GM23338 (cell line): ENCODE data around the gene SDC1. TPM values are rescaled to one million over a fixed set of nuclear protein-coding genes. Genes with fewer than 3 reads are reported as not detected.

ENCODE experiments used
- EZH2 ChIP-seq: fragments of 200-600 bp; sonication (generic); IDR thresholded peaks from one replicate; pipeline ENCODE4 v1.8.0; 2017; ENCODE audit warnings: antibody characterized with exemption, mild to moderate bottlenecking, low read depth; ENCODE audit not compliant: unreplicated experiment
- EZH2phosphoT487 ChIP-seq: fragments of 200-600 bp; sonication (generic); IDR thresholded peaks from one replicate; pipeline ENCODE4 v1.8.1; 2018; ENCODE audit warnings: antibody characterized with exemption; ENCODE audit not compliant: unreplicated experiment
- JUNB ChIP-seq: IDR thresholded peaks from one replicate; pipeline ENCODE4 v1.6.1; 2016; ENCODE audit warnings: antibody characterized with exemption; ENCODE audit not compliant: unreplicated experiment
- NANOG ChIP-seq: IDR thresholded peaks from 2 replicates; pipeline ENCODE4 v1.6.1; 2016; ENCODE audit warnings: antibody characterized with exemption, borderline replicate concordance
- STAT1 ChIP-seq: IDR thresholded peaks from one replicate; pipeline ENCODE4 v1.6.1; 2016; ENCODE audit warnings: antibody characterized with exemption; ENCODE audit not compliant: unreplicated experiment
- ZNF114 ChIP-seq: fragments of 250-450 bp; sonication (Bioruptor Pico); IDR thresholded peaks from 2 replicates; pipeline ENCODE4 v1.5.0; 2020; ENCODE audit warnings: mild to moderate bottlenecking, moderate library complexity
- ZNF462 ChIP-seq: fragments of 250-450 bp; sonication (Bioruptor Pico); IDR thresholded peaks from 2 replicates; pipeline ENCODE4 v1.5.0; 2020; ENCODE audit warnings: mild to moderate bottlenecking, moderate library complexity
- polyA plus RNA-seq: library from polyadenylated mRNA; unstranded; fragments of >200 nt; fragmentation: Nextera tagmentation; extraction: Ambion mirVana; gene quantifications from 2 replicates; pipeline ENCODE4 v1.2.1, GENCODE V29; 2016
- total RNA-seq: library from RNA; depleted of rRNA; stranded (reverse); fragments of >200 nt; shearing (Covaris generic); gene quantifications from 2 replicates; pipeline ENCODE4 v1.2.3, GENCODE V29; 2014
- TF ChIP-seq, protein P1 (sequence below): IDR thresholded peaks from one replicate; pipeline ENCODE4 v1.6.1; 2018; ENCODE audit warnings: antibody characterized with exemption; ENCODE audit not compliant: unreplicated experiment

Gene SDC1
- total and polyA plus RNA-seq, 2 experiments from 2014 or later, result 16.6 to 43.0 TPM

- TF ChIP-seq, protein P1, sequence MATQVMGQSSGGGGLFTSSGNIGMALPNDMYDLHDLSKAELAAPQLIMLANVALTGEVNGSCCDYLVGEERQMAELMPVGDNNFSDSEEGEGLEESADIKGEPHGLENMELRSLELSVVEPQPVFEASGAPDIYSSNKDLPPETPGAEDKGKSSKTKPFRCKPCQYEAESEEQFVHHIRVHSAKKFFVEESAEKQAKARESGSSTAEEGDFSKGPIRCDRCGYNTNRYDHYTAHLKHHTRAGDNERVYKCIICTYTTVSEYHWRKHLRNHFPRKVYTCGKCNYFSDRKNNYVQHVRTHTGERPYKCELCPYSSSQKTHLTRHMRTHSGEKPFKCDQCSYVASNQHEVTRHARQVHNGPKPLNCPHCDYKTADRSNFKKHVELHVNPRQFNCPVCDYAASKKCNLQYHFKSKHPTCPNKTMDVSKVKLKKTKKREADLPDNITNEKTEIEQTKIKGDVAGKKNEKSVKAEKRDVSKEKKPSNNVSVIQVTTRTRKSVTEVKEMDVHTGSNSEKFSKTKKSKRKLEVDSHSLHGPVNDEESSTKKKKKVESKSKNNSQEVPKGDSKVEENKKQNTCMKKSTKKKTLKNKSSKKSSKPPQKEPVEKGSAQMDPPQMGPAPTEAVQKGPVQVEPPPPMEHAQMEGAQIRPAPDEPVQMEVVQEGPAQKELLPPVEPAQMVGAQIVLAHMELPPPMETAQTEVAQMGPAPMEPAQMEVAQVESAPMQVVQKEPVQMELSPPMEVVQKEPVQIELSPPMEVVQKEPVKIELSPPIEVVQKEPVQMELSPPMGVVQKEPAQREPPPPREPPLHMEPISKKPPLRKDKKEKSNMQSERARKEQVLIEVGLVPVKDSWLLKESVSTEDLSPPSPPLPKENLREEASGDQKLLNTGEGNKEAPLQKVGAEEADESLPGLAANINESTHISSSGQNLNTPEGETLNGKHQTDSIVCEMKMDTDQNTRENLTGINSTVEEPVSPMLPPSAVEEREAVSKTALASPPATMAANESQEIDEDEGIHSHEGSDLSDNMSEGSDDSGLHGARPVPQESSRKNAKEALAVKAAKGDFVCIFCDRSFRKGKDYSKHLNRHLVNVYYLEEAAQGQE, result no peak
- TF ChIP-seq NANOG (no peak), JUNB (no peak), EZH2phosphoT487 (no peak), ZNF114 (no peak), STAT1 (no peak), EZH2 (no peak), ZNF462 (CRISPR knock-in tag) (no peak)
These were observed 25.2 kb downstream of the SDC1 start (continued) for GRCh38 chr2:20199633-20200270.
